Breast epithelium (tissue), 4 donors: ENCODE data around the gene PKD2. TPM values are rescaled to one million over a fixed set of nuclear protein-coding genes. Genes with fewer than 3 reads are reported as not detected.

ENCODE experiments used
- DNase-seq, 2 donors: peaks; one replicate each; pipeline ENCODE4 v3.0.0-alpha.2; 2019; ENCODE audit warnings: low spot score in 2 of 2
- H3K27ac ChIP-seq, 2 donors: fragments of 200-600 bp; sonication (generic) in 1 of 2; one replicate each; pipeline ENCODE4 v1.5.1; 2016 to 2019; ENCODE audit warnings: mild to moderate bottlenecking in 1 of 2
- H3K27me3 ChIP-seq, 2 donors: fragments of 200-600 bp; sonication (generic) in 1 of 2; one replicate each; pipeline versions ENCODE4 v1.5.1 to v1.6.0; 2017 to 2019; ENCODE audit warnings: control low read depth in 1 of 2, mild to moderate bottlenecking in 1 of 2
- H3K36me3 ChIP-seq: fragments of 200-600 bp; one replicate; pipeline ENCODE4 v1.5.1; 2019
- H3K4me1 ChIP-seq, 2 donors: fragments of 200-600 bp; sonication (generic); one replicate each; pipeline ENCODE4 v1.5.1; 2016 to 2019; ENCODE audit warnings: control low read depth in 1 of 2
- H3K4me3 ChIP-seq, 3 donors: fragments of 200-600 bp; sonication (generic); 1 replicate in 2 of 3; 2 replicates in 1 of 3; pipeline ENCODE4 v1.5.1; 2016 to 2019; ENCODE audit warnings: mild to moderate bottlenecking in 3 of 3, moderate library complexity in 2 of 3
- H3K9me3 ChIP-seq, 2 donors: fragments of 200-600 bp; sonication (generic) in 1 of 2; one replicate each; pipeline ENCODE4 v1.5.1; 2016 to 2019; ENCODE audit warnings: control low read depth in 1 of 2
- CTCF ChIP-seq, 3 donors: fragments of 450-650 bp; IDR thresholded peaks; one replicate each; pipeline ENCODE4 v1.5.1; 2016 to 2017; ENCODE audit warnings: antibody characterized with exemption in 3 of 3, mild to moderate bottlenecking in 3 of 3, moderate library complexity in 3 of 3
- POLR2A ChIP-seq: fragments of 450-650 bp; IDR thresholded peaks from one replicate; pipeline ENCODE4 v1.6.1; 2016; ENCODE audit warnings: antibody characterized with exemption, mild to moderate bottlenecking, moderate library complexity
- POLR2AphosphoS5 ChIP-seq, 3 donors: sonication (generic); formaldehyde crosslinking; IDR thresholded peaks; one replicate each; pipeline ENCODE4 v1.6.1; 2017; ENCODE audit warnings: antibody characterized with exemption in 3 of 3
- intact Hi-C: fragments of 100-400 bp; cut with DNase I; formaldehyde crosslinking; loops from one replicate; pipeline ENCODE4 v1.15.1; 2023; ENCODE audit warnings: low total_unique reads
- total RNA-seq, 3 donors: library from RNA; depleted of rRNA; stranded (reverse); fragments of >200 nt; gene quantifications; one replicate each; pipeline ENCODE4 v1.1.0, GENCODE V29; 2016

Gene PKD2
- total RNA-seq, 3 donors from 2014 or later, result 60.0 to 66.2 (median 61.3) TPM

- no peak overlapping the region for H3K4me3 ChIP-seq
- intact Hi-C loops, result no loop called here
- H3K36me3 ChIP-seq, result peaks cover 4% of the 10 kb centered on the region
- no peaks in the 10 kb centered on the region for H3K4me1 ChIP-seq
- no peak for DNase-seq
- TF ChIP-seq CTCF (IDR thresholded peaks at IDR 0.05) (no peak), POLR2AphosphoS5 (IDR thresholded peaks at IDR 0.05) (no peak), POLR2A (no peak)
- no peak overlapping the region for H3K27ac ChIP-seq
- H3K27me3 ChIP-seq, result no peaks in the 10 kb centered on the region
- no peaks in the 10 kb centered on the region for H3K9me3 ChIP-seq
Measured at GRCh38 chr4:88058295-88058694, 50.9 kb downstream of the PKD2 start.

GRCh38 chr4:88059766-88060165 lies 52.3 kb downstream of the PKD2 start:
- Histone ChIP-seq H3K4me1 (no peaks in the 10 kb centered on the region), H3K36me3 (peaks cover 4% of the 10 kb centered on the region), H3K27ac (no peak overlapping the region), H3K27me3 (no peaks in the 10 kb centered on the region), H3K9me3 (no peaks in the 10 kb centered on the region), H3K4me3 (no peak overlapping the region)
- intact Hi-C loops, result no loop called here
- no peak for DNase-seq
- TF ChIP-seq CTCF (IDR thresholded peaks at IDR 0.05) (no peak), POLR2A (no peak), POLR2AphosphoS5 (IDR thresholded peaks at IDR 0.05) (no peak)

GRCh38 chr4:88060431-88060830 lies 53.0 kb downstream of the PKD2 start:
- H3K27ac ChIP-seq, result no peak overlapping the region
- intact Hi-C loops, result no loop called here
- peaks cover 4% of the 10 kb centered on the region for H3K36me3 ChIP-seq
- no peak for TF ChIP-seq POLR2A
- TF ChIP-seq CTCF (IDR thresholded peaks at IDR 0.05), result no peak
- no peak for TF ChIP-seq POLR2AphosphoS5 (IDR thresholded peaks at IDR 0.05)
- no peak for DNase-seq
- no peaks in the 10 kb centered on the region for H3K9me3 ChIP-seq
- H3K4me1 ChIP-seq, result no peaks in the 10 kb centered on the region
- no peak overlapping the region for H3K4me3 ChIP-seq
- no peaks in the 10 kb centered on the region for H3K27me3 ChIP-seq

GRCh38 chr4:88062311-88062710 lies 54.9 kb downstream of the PKD2 start:
- TF ChIP-seq CTCF (IDR thresholded peaks at IDR 0.05) (no peak), POLR2A (no peak)
- Histone ChIP-seq H3K27ac (no peak overlapping the region), H3K27me3 (no peaks in the 10 kb centered on the region), H3K9me3 (no peaks in the 10 kb centered on the region), H3K4me1 (no peaks in the 10 kb centered on the region), H3K4me3 (no peak overlapping the region), H3K36me3 (no peaks in the 10 kb centered on the region)
- intact Hi-C loops, result no loop called here
- DNase-seq, result no peak

- DNase-seq, result no peak
- peaks cover 0 to 1% of the 10 kb centered on the region in 2 donors for H3K9me3 ChIP-seq
- intact Hi-C loops, result no loop called here
- no peak overlapping the region for H3K4me3 ChIP-seq
- H3K4me1 ChIP-seq, result no peaks in the 10 kb centered on the region
- peaks cover 4% of the 10 kb centered on the region for H3K36me3 ChIP-seq
- TF ChIP-seq CTCF (IDR thresholded peaks at IDR 0.05) (no peak), POLR2A (no peak), POLR2AphosphoS5 (IDR thresholded peaks at IDR 0.05) (no peak)
- H3K27ac ChIP-seq, result no peak overlapping the region
- no peaks in the 10 kb centered on the region for H3K27me3 ChIP-seq
Measured at GRCh38 chr4:88062843-88063242, 55.4 kb downstream of the PKD2 start.
